ENCODE measurements around the gene NR6A1. TPM values are rescaled to one million over a fixed set of nuclear protein-coding genes. Genes with fewer than 3 reads are reported as not detected.

The NR6A1 gene
- total and polyA plus RNA-seq, 2 of the 8 experiments (the other 6 are each of a cell fraction or from before 2014, with no cell fraction given) = 93.2 to 237 TPM

- no peak for TF ChIP-seq TBP (IDR thresholded peaks at IDR 0.05; ENCODE audit: low read depth, low read length)
- TF ChIP-seq RAD21 (IDR thresholded peaks at IDR 0.05 in 1 of 2, conservative IDR thresholded peaks at IDR 0.05 in 1 of 2; ENCODE audit: low read depth in 2 of 2, low read length in 2 of 2) = no peak
- TF ChIP-seq YY1 (IDR thresholded peaks at IDR 0.05; ENCODE audit: low read depth, low read length) = no peak
- TF ChIP-seq, protein P1, sequence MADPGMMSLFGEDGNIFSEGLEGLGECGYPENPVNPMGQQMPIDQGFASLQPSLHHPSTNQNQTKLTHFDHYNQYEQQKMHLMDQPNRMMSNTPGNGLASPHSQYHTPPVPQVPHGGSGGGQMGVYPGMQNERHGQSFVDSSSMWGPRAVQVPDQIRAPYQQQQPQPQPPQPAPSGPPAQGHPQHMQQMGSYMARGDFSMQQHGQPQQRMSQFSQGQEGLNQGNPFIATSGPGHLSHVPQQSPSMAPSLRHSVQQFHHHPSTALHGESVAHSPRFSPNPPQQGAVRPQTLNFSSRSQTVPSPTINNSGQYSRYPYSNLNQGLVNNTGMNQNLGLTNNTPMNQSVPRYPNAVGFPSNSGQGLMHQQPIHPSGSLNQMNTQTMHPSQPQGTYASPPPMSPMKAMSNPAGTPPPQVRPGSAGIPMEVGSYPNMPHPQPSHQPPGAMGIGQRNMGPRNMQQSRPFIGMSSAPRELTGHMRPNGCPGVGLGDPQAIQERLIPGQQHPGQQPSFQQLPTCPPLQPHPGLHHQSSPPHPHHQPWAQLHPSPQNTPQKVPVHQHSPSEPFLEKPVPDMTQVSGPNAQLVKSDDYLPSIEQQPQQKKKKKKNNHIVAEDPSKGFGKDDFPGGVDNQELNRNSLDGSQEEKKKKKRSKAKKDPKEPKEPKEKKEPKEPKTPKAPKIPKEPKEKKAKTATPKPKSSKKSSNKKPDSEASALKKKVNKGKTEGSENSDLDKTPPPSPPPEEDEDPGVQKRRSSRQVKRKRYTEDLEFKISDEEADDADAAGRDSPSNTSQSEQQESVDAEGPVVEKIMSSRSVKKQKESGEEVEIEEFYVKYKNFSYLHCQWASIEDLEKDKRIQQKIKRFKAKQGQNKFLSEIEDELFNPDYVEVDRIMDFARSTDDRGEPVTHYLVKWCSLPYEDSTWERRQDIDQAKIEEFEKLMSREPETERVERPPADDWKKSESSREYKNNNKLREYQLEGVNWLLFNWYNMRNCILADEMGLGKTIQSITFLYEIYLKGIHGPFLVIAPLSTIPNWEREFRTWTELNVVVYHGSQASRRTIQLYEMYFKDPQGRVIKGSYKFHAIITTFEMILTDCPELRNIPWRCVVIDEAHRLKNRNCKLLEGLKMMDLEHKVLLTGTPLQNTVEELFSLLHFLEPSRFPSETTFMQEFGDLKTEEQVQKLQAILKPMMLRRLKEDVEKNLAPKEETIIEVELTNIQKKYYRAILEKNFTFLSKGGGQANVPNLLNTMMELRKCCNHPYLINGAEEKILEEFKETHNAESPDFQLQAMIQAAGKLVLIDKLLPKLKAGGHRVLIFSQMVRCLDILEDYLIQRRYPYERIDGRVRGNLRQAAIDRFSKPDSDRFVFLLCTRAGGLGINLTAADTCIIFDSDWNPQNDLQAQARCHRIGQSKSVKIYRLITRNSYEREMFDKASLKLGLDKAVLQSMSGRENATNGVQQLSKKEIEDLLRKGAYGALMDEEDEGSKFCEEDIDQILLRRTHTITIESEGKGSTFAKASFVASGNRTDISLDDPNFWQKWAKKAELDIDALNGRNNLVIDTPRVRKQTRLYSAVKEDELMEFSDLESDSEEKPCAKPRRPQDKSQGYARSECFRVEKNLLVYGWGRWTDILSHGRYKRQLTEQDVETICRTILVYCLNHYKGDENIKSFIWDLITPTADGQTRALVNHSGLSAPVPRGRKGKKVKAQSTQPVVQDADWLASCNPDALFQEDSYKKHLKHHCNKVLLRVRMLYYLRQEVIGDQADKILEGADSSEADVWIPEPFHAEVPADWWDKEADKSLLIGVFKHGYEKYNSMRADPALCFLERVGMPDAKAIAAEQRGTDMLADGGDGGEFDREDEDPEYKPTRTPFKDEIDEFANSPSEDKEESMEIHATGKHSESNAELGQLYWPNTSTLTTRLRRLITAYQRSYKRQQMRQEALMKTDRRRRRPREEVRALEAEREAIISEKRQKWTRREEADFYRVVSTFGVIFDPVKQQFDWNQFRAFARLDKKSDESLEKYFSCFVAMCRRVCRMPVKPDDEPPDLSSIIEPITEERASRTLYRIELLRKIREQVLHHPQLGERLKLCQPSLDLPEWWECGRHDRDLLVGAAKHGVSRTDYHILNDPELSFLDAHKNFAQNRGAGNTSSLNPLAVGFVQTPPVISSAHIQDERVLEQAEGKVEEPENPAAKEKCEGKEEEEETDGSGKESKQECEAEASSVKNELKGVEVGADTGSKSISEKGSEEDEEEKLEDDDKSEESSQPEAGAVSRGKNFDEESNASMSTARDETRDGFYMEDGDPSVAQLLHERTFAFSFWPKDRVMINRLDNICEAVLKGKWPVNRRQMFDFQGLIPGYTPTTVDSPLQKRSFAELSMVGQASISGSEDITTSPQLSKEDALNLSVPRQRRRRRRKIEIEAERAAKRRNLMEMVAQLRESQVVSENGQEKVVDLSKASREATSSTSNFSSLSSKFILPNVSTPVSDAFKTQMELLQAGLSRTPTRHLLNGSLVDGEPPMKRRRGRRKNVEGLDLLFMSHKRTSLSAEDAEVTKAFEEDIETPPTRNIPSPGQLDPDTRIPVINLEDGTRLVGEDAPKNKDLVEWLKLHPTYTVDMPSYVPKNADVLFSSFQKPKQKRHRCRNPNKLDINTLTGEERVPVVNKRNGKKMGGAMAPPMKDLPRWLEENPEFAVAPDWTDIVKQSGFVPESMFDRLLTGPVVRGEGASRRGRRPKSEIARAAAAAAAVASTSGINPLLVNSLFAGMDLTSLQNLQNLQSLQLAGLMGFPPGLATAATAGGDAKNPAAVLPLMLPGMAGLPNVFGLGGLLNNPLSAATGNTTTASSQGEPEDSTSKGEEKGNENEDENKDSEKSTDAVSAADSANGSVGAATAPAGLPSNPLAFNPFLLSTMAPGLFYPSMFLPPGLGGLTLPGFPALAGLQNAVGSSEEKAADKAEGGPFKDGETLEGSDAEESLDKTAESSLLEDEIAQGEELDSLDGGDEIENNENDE (IDR thresholded peaks at IDR 0.05; ENCODE audit: insufficient replicate concordance, low read length) = no peak
- TF ChIP-seq HDAC6 (IDR thresholded peaks at IDR 0.05; ENCODE audit: low read depth, low read length) = no peak
Measured at GRCh38 chr9:124652615-124653393, 118.3 kb downstream of the NR6A1 start (continued).

Data from H1 (cell line).